KMS-11 (cell line): ENCODE results near the gene CST6.
A peak's percentile ranks its signal among the peaks of the same experiment; 100 is the strongest.

Source experiments
- H2AFZ ChIP-seq: fragments of 200-600 bp; sonication (generic); 2 replicates; pipeline ENCODE4 v1.6.1; 2016; ENCODE audit warnings: antibody characterized with exemption, mixed run types, low read depth
- H3K27ac ChIP-seq: fragments of 200-600 bp; sonication (generic); 2 replicates; pipeline ENCODE4 v1.6.1; 2016; ENCODE audit warnings: mild to moderate bottlenecking, mixed run types
- H3K27me3 ChIP-seq: fragments of 200-600 bp; sonication (generic); 2 replicates; pipeline ENCODE4 v1.6.1; 2017; ENCODE audit warnings: mild to moderate bottlenecking, low read depth, mixed run types, moderate library complexity; ENCODE audit not compliant: insufficient read depth
- H3K36me3 ChIP-seq: fragments of 200-600 bp; sonication (generic); 2 replicates; pipeline ENCODE4 v1.6.1; 2017; ENCODE audit warnings: mild to moderate bottlenecking, mixed run types; ENCODE audit not compliant: insufficient read depth
- H3K4me1 ChIP-seq: fragments of 200-600 bp; sonication (generic); 2 replicates; pipeline ENCODE4 v1.6.1; 2016; ENCODE audit warnings: mild to moderate bottlenecking, low read depth, mixed run types; ENCODE audit not compliant: poor library complexity, severe bottlenecking
- H3K4me2 ChIP-seq: fragments of 200-600 bp; sonication (generic); 2 replicates; pipeline ENCODE4 v1.7.0; 2016; ENCODE audit warnings: mild to moderate bottlenecking, mixed run types
- H3K4me3 ChIP-seq: fragments of 200-600 bp; sonication (generic); IDR thresholded peaks from 2 replicates; pipeline ENCODE4 v1.6.1; 2017; ENCODE audit warnings: low read depth, low read length, mixed read lengths; ENCODE audit not compliant: insufficient read depth
- H3K79me2 ChIP-seq: fragments of 200-600 bp; sonication (generic); 2 replicates; pipeline ENCODE4 v1.6.1; 2016; ENCODE audit warnings: low read depth, mixed run types; ENCODE audit not compliant: insufficient read depth
- H3K9ac ChIP-seq: fragments of 200-600 bp; sonication (generic); 2 replicates; pipeline ENCODE4 v1.6.1; 2016; ENCODE audit warnings: mild to moderate bottlenecking, mixed run types
- H4K20me1 ChIP-seq: fragments of 200-600 bp; sonication (generic); 2 replicates; pipeline ENCODE4 v1.6.1; 2016; ENCODE audit warnings: mild to moderate bottlenecking, mixed run types; ENCODE audit not compliant: insufficient read depth
- CTCF ChIP-seq: fragments of 200-600 bp; sonication (generic); conservative IDR thresholded peaks from 2 replicates; pipeline ENCODE4 v1.6.1; 2017; ENCODE audit warnings: low read depth, mild to moderate bottlenecking, antibody characterized with exemption, low read length, moderate library complexity, mixed read lengths

The CST6 gene

GRCh38 chr11:66039765-66040164, 28.0 kb downstream of the CST6 start:
- Histone ChIP-seq H3K27ac (no peak overlapping the region), H2AFZ (no peak overlapping the region), H3K4me2 (no peak overlapping the region), H3K79me2 (no peaks in the 10 kb centered on the region), H3K4me1 (peaks cover 7% of the 10 kb centered on the region), H3K27me3 (no peaks in the 10 kb centered on the region), H3K36me3 (no peaks in the 10 kb centered on the region), H4K20me1 (no peaks in the 10 kb centered on the region), H3K9ac (no peak overlapping the region), H3K4me3 (no peak overlapping the region)
- TF ChIP-seq CTCF, result no peak

DNA sequence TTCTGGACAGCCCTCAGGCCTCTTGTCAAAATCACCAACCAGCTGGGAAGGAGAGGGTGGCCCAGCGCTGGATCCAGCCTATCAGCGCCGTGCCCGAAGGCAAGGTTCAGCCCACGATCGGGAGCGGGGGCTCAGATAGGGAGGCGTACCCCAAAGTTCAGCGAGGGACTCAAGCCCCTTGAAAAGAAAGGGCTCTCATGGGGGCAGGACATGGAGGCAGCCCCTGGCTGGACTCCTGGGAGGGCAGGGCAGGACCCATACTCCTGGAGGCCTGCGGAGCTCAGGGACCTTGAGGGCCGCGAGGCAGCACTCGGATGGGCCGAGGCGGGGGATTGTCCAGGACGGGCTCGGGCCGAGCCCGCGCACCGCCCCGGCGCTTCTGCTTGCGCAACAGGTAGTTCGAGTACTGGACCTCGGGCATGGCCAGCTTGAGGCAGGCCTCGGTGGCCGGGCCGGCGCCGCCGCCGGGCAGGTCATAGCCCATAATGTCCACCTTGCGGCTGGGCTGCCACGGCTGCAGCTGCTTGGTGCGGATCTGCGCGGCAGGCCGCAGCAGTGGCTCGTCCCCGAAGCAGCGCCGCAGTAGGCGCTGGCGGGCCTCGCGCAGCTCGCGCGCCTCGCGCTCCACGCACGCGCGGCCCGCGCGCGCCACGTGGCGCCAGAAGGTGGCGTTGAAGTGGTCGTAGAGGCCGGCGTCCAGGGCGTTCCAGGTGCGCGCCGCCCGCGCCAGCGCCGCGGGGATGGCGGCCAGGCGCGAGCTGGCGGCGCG, 30.6 kb downstream of the CST6 start:
- no peaks in the 10 kb centered on the region for H3K79me2 ChIP-seq
- TF ChIP-seq CTCF, result no peak
- H4K20me1 ChIP-seq, result no peaks in the 10 kb centered on the region
- no peak overlapping the region for H3K27ac ChIP-seq
- no peaks in the 10 kb centered on the region for H3K27me3 ChIP-seq
- no peak overlapping the region for H3K4me2 ChIP-seq
- H3K36me3 ChIP-seq, result no peaks in the 10 kb centered on the region
- H3K9ac ChIP-seq, result no peak overlapping the region
- no peak overlapping the region for H3K4me3 ChIP-seq
- peaks cover 25% of the 10 kb centered on the region for H3K4me1 ChIP-seq
- H2AFZ ChIP-seq, result no peak overlapping the region

- Histone ChIP-seq H3K4me3 (no peak overlapping the region), H4K20me1 (no peaks in the 10 kb centered on the region), H3K9ac (no peak overlapping the region), H3K4me1 (peaks cover 25% of the 10 kb centered on the region), H3K4me2 (no peak overlapping the region), H2AFZ (no peak overlapping the region), H3K36me3 (no peaks in the 10 kb centered on the region), H3K27ac (no peak overlapping the region), H3K79me2 (no peaks in the 10 kb centered on the region), H3K27me3 (no peaks in the 10 kb centered on the region)
- no peak for TF ChIP-seq CTCF
Measured at GRCh38 chr11:66042996-66043906, 31.4 kb downstream of the CST6 start.

DNA sequence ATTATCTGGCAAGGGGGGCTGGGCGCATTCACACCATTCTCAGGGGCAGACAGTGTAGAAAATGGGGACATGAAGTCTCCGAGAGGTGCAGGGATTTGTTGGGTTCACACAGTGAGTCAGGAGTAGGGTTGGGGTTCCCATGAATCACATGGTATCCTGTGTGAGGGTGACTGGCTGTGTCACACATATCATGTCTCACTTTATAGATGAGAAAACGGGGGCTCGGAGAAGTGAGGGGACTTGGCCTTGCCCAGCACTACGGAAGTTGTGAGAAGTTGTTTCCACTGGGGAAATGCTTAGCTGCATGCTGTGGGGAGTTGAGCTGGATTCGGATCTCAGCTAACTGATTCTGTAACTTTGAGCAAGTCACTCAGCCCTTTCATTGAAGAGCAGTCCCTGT, 32.9 kb downstream of the CST6 start:
- peak overlapping the region; percentile 60 for H2AFZ ChIP-seq
- no peak overlapping the region for H3K9ac ChIP-seq
- no peaks in the 10 kb centered on the region for H3K27me3 ChIP-seq
- H3K4me3 ChIP-seq, result no peak overlapping the region
- no peaks in the 10 kb centered on the region for H3K79me2 ChIP-seq
- no peak for TF ChIP-seq CTCF
- no peak overlapping the region for H3K27ac ChIP-seq
- no peaks in the 10 kb centered on the region for H4K20me1 ChIP-seq
- H3K4me2 ChIP-seq, result peak overlapping the region; percentile 63; the same call in 1 of the 2 replicates
- no peaks in the 10 kb centered on the region for H3K36me3 ChIP-seq
- H3K4me1 ChIP-seq, result peaks cover 25% of the 10 kb centered on the region
